Ishikawa (cell line): Measurements from ENCODE around the gene AMZ2.

Experiments used
- CEBPB ChIP-seq: IDR thresholded peaks from 2 replicates; pipeline ENCODE4 v1.6.1; 2012
- FOXM1 ChIP-seq: IDR thresholded peaks from 2 replicates; pipeline ENCODE4 v1.6.1; 2012; ENCODE audit warnings: low read depth, borderline replicate concordance
- RAD21 ChIP-seq: IDR thresholded peaks from 2 replicates; pipeline ENCODE4 v1.6.1; 2012; ENCODE audit warnings: low read depth
- REST ChIP-seq: IDR thresholded peaks from 2 replicates; pipeline ENCODE4 v1.6.1; 2012; ENCODE audit warnings: low read depth, mild to moderate bottlenecking
- TAF1 ChIP-seq: IDR thresholded peaks from 2 replicates; pipeline ENCODE4 v1.6.1; 2012; ENCODE audit warnings: low read depth, mild to moderate bottlenecking
- YY1 ChIP-seq: IDR thresholded peaks from 2 replicates; pipeline ENCODE4 v1.6.1; 2012; ENCODE audit warnings: low read depth

- no peak for TF ChIP-seq FOXM1
- no peak for TF ChIP-seq REST
- TF ChIP-seq CEBPB, result no peak
- TF ChIP-seq TAF1, result no peak
- no peak for TF ChIP-seq RAD21
- TF ChIP-seq YY1, result no peak
These were observed 10.1 kb downstream of the AMZ2 start for GRCh38 chr17:68257934-68258333.
